ENCODE data around the gene RAB39B.

RAB39B gene

DNA sequence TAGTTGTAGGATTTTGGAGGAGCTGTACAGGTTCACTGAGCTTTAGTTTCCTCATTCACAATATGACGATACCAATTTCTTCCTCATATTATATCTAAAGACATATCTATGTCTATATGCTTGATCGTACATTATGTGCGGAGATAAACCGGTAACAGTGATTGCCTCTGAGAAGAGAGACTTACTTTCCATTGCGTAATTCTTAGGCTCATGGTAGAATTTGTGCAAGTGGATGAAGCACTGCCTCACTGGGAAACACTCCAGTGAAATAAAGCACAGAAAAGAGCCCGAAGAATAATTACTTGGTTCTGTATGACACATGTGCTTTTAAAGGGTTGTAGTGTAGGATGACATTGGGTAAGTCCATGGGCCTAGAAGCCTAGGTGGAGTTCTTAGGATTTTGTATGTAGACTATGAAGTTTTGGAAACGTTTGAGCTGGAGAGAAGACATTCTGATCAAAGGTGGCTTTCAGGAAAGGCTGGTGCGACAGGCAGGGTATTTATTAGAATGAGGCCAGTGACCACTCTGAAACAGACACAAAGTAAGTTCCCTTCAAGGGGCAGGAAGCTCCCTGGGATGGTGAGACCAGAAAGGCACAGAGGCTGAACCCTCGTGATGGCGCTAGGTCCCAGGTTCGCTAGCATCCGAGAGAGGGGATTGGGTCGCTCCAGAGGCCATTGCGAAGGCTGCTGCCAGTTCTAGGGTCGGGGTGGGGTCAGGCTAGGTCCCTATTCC, 48.7 kb downstream of the RAB39B start:
- no peak for DNase-seq

DNA sequence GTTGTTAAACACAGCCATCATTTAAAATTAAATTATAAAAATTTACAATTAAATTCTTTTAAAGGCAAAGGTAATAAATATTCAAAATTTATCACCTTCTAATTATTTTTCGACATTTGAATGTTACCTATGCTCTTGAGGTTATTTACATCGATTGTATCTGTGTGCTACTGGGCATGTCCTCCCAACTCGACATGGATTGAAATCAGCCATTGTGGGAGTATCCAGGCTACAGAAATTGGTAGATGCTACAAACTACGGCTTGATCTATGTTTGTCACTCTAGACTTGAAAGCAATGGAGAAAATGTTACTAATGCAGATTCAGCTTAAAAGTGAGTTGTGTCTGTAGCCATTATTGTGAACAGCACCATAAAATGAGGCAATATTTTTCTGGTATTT, 50.6 kb downstream of the RAB39B start:
- no peak for DNase-seq

DNA sequence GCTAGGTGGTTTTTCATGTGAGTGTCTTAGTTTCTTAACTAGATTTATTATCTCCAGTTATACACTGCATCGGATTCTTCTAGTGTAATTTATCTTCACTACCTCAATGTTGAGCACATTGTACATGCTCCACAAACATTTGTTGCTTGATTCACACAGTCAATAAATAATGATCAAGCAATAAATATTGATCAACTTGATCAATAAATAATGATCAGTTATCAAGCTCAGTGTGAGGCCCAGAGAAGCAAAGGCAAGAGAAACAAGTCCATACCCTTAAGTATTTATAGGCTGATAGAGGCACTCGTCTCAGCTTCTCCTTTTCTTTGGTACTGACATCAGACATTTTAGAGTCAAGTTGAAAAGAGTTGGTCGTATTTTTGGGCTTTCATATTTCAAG, 53.1 kb downstream of the RAB39B start:
- no peak for DNase-seq

All from fibroblast of skin of back (primary cell).